H1 (cell line): ENCODE results near the gene VCP. TPM values are rescaled to one million over a fixed set of nuclear protein-coding genes. Genes with fewer than 3 reads are reported as not detected.

Experiments used
- HDAC6 ChIP-seq: IDR thresholded peaks from one replicate; pipeline ENCODE4 v1.7.1; 2012; ENCODE audit warnings: low read depth, mild to moderate bottlenecking, inconsistent platforms, low read length, moderate library complexity
- POLR2A ChIP-seq, 2 experiments: IDR thresholded peaks; 1 replicate in 1 of 2; 2 replicates in 1 of 2; pipeline ENCODE4 v1.6.1; 2011; ENCODE audit warnings: low read depth in 2 of 2, low read length in 2 of 2, mild to moderate bottlenecking in 2 of 2; ENCODE audit errors: control extremely low read depth in 1 of 2
- SIN3A ChIP-seq, 2 experiments: IDR thresholded peaks in 1 of 2; conservative IDR thresholded peaks in 1 of 2; 2 replicates each; pipeline ENCODE4 v1.6.1; 2011 to 2012; ENCODE audit warnings: low read length in 2 of 2, improper control_type of control experiment in 1 of 2, low read depth in 1 of 2, mild to moderate bottlenecking in 1 of 2
- SP1 ChIP-seq: IDR thresholded peaks from 2 replicates; pipeline ENCODE4 v1.6.1; 2011; ENCODE audit warnings: low read depth, low read length
- TAF1 ChIP-seq: IDR thresholded peaks from 2 replicates; pipeline ENCODE4 v1.6.1; 2011; ENCODE audit warnings: mild to moderate bottlenecking, low read depth, low read length
- polyA plus RNA-seq, 7 experiments: library from polyadenylated mRNA; depleted of rRNA in 3 of 7; stranded (reverse) in 5 of 7; unstranded in 2 of 7; fragments of >200 nt in 5 of 7; fragments of 200-250 nt in 2 of 7; gene quantifications; 1 replicate in 5 of 7; 2 replicates in 1 of 7; 4 replicates in 1 of 7; pipeline versions ENCODE4 v1.2.1 to v1.2.3, GENCODE V29; 2011 to 2013; ENCODE audit warnings: missing spikeins in 2 of 7, mixed read lengths in 2 of 7
- total RNA-seq: library from RNA; stranded (reverse); fragmentation: NEBNext Ultra II Directional; extraction: Animal tissue kit (Norgen Biotek cat#: 25700); gene quantifications from 2 replicates; pipeline ENCODE4 v1.2.1, GENCODE V29; 2021

Gene VCP
- total and polyA plus RNA-seq, 2 of the 8 experiments (the other 6 are each of a cell fraction or from before 2014, with no cell fraction given) = 173 to 375 TPM

GRCh38 chr9:35111001-35111933 is 38.8 kb upstream of the VCP start (continued):
- TF ChIP-seq POLR2A (IDR thresholded peaks at IDR 0.05; ENCODE audit: control extremely low read depth in 1 of 2, low read depth in 2 of 2, low read length in 2 of 2) = 0 out of 3 replicates have a peak, but pooled peaks of 1 of the 2 experiments have one; percentile 21
- 0 out of 2 replicates have a peak, but pooled peaks have one; percentile 40 for TF ChIP-seq TAF1
- TF ChIP-seq HDAC6 = no peak
- TF ChIP-seq SP1 = peak; percentile 86
- peak in 1 of 2 experiments; percentile 78; a peak in 1 of 4 replicates for TF ChIP-seq SIN3A (conservative IDR thresholded peaks at IDR 0.05 in 1 of 2, IDR thresholded peaks at IDR 0.05 in 1 of 2; ENCODE audit: low read depth in 1 of 2, low read length in 2 of 2)
